Heart right ventricle (tissue), 16 donors: ENCODE data around the gene HORMAD1. TPM values are rescaled to one million over a fixed set of nuclear protein-coding genes. Genes with fewer than 3 reads are reported as not detected.
A peak's percentile ranks its signal among the peaks of the same experiment; 100 is the strongest.

ENCODE experiments used
- ATAC-seq, 8 donors: fragments of 200-7000 bp; cut with Tn5 transposase; one replicate each; pipeline ENCODE4 v1.9.1; 2020; ENCODE audit warnings: mild to moderate bottlenecking in 8 of 8, moderate library complexity in 8 of 8, moderate number of reproducible peaks in 1 of 8
- DNase-seq, 2 donors: peaks; one replicate each; pipeline ENCODE4 v3.0.0-alpha.2; 2020
- H3K27ac ChIP-seq, 10 donors: fragments of 200-600 bp; sonication (generic) in 2 of 10; one replicate each; pipeline versions ENCODE4 v1.5.0 to v1.8.0; 2020 to 2022; ENCODE audit warnings: mild to moderate bottlenecking in 3 of 10
- H3K27me3 ChIP-seq, 7 donors: fragments of 200-600 bp; one replicate each; pipeline ENCODE4 v1.8.0; 2021 to 2022; ENCODE audit warnings: mild to moderate bottlenecking in 2 of 7
- H3K36me3 ChIP-seq, 9 donors: fragments of 200-600 bp; sonication (generic) in 1 of 9; one replicate each; pipeline versions ENCODE4 v1.5.0 to v1.8.0; 2020 to 2022; ENCODE audit warnings: mild to moderate bottlenecking in 2 of 9
- H3K4me1 ChIP-seq, 9 donors: fragments of 200-600 bp; sonication (generic) in 1 of 9; one replicate each; pipeline versions ENCODE4 v1.5.0 to v1.8.0; 2020 to 2022; ENCODE audit warnings: mild to moderate bottlenecking in 4 of 9
- H3K4me3 ChIP-seq, 10 donors: fragments of 200-600 bp; sonication (generic) in 2 of 10; one replicate each; pipeline versions ENCODE4 v1.5.0 to v1.8.0; 2020 to 2022; ENCODE audit warnings: mild to moderate bottlenecking in 7 of 10, moderate library complexity in 2 of 10
- H3K9me3 ChIP-seq, 11 donors: fragments of 200-600 bp in 10 of 11; sonication (generic) in 2 of 11; one replicate each; pipeline versions ENCODE4 v1.5.0 to v1.8.0; 2013 to 2022; ENCODE audit warnings: mild to moderate bottlenecking in 2 of 11, control low read depth in 1 of 11, moderate library complexity in 1 of 11
- CTCF ChIP-seq, 9 donors: fragments of 200-600 bp; sonication (generic) in 2 of 9; IDR thresholded peaks; one replicate each; pipeline versions ENCODE4 v1.5.0 to v1.8.0; 2021 to 2022; ENCODE audit warnings: antibody characterized with exemption in 9 of 9, mild to moderate bottlenecking in 5 of 9, moderate library complexity in 1 of 9
- WGBS, 2 donors: extraction: QIAGEN DNeasy Blood & Tissue Kit; methylation state at CpG; one replicate each; pipeline ENCODE4 v1.1.7; 2013; ENCODE audit warnings: inconsistent platforms in 1 of 2; 5-methylcytosine and 5-hydroxymethylcytosine counted together
- intact Hi-C, 10 donors: fragments of 100-400 bp; cut with DNase I; formaldehyde crosslinking; loops; one replicate each; pipeline versions ENCODE4 v1.11.1 to v1.14.2; 2022
- polyA plus RNA-seq, 2 donors: library from polyadenylated mRNA; stranded (reverse); fragments of 200-250 nt; gene quantifications; one replicate each; pipeline ENCODE4 v1.2.3, GENCODE V29; 2013
- total RNA-seq, 10 donors: library from RNA; stranded (reverse); fragmentation: NEBNext Ultra II Directional in 3 of 10; extraction: Animal tissue kit (Norgen Biotek cat#: 25700) in 3 of 10; gene quantifications; one replicate each; pipeline versions ENCODE4 v1.2.1 to v1.2.4, GENCODE V29; 2021 to 2023
- donor health status: Arrhythmogenic right ventricular cardiomyopathy.
- donor health status: ischemic (EF 13 %, LVEDD 7.1; RV severe dilation, severe dysfunction).
- donor health status: healthy with polysubstance abuse.
- donor health status: DM: no; HTN: yes; CAD: no.
- donor health status: DM: no; HTN: no; CAD: no.
- donor health status: ischemic (EF 25% LVEDD 6.9; RV normal size, moderate dysfunction).
- donor health status: ischemic (EF 25% LVEDD 5.7; RV mildly dilated, moderate dysfunction).
- donor health status: healthy.
- donor health status: DM: yes; HTN: yes; CAD: no.
- donor health status: Ischemic cardiomyopathy.
- donor health status: ischemic (EF 35%, LVEDD 5.7; RV mildly dilated, moderate dysfunction).
- donor health status: nonischemic (EF 11% LVEDD 7.7; RV severe dilation, severe dysfunction).
- donor health status: DM: yes; HTN: yes; CAD: no.
- donor health status: PGD.
- donor health status: ischemic (EF 29% LVEDD 5.4; RV normal size, mild dysfunction).
- donor health status: nonischemic (EF 23%, LVEDD 6.1; RV moderate dilation, normal function).

Gene HORMAD1
- total and polyA plus RNA-seq, 12 donors: 0.23 to 0.33 TPM; not detected in 10

GRCh38 chr1:150708595-150708994 lies 12.1 kb downstream of the HORMAD1 start:
- no peak for TF ChIP-seq CTCF (IDR thresholded peaks at IDR 0.05)
- Histone ChIP-seq H3K27ac (no peak overlapping the region), H3K27me3 (no peaks in the 10 kb centered on the region), H3K4me3 (no peak overlapping the region), H3K36me3 (no peaks in the 10 kb centered on the region), H3K4me1 (no peaks in the 10 kb centered on the region), H3K9me3 (no peaks in the 10 kb centered on the region)
- WGBS, 2 donors: 96 to 97% methylated on average over 2 of the region's 2 CpGs
- ATAC-seq (no peak), DNase-seq (no peak)
- intact Hi-C loops: loop anchor here in 1 of 10 donors (10.0 kb wide), 1 partner anchor 216 kb away; the partner anchor contains the start of gene SETDB1

- TF ChIP-seq CTCF (IDR thresholded peaks at IDR 0.05): no peak
- no peak overlapping the region for H3K4me3 ChIP-seq
- DNase-seq: no peak
- intact Hi-C loops: loop anchor here in 1 of 10 donors (10.0 kb wide), 1 partner anchor 219 kb away; the partner anchor contains the start of gene SETDB1
- no peak for ATAC-seq
- H3K9me3 ChIP-seq: no peaks in the 10 kb centered on the region
- H3K36me3 ChIP-seq: no peaks in the 10 kb centered on the region
- H3K27ac ChIP-seq: no peak overlapping the region
- H3K4me1 ChIP-seq: no peaks in the 10 kb centered on the region
- no peaks in the 10 kb centered on the region for H3K27me3 ChIP-seq
- 68 to 84% methylated on average over 1 of the region's 1 CpG for whole genome bisulfite sequencing, 2 donors
These were observed 14.6 kb downstream of the HORMAD1 start for GRCh38 chr1:150706091-150706490.

- no peak for DNase-seq
- intact Hi-C loops: loop anchor here in 1 of 10 donors (10.0 kb wide), 1 partner anchor 221 kb away; the partner anchor contains the start of gene SETDB1
- Histone ChIP-seq H3K4me3 (no peak overlapping the region), H3K9me3 (no peaks in the 10 kb centered on the region), H3K27ac (no peak overlapping the region), H3K4me1 (no peaks in the 10 kb centered on the region), H3K36me3 (no peaks in the 10 kb centered on the region), H3K27me3 (no peaks in the 10 kb centered on the region)
- TF ChIP-seq CTCF (IDR thresholded peaks at IDR 0.05): no peak
- ATAC-seq: no peak
These were observed 17.3 kb downstream of the HORMAD1 start for GRCh38 chr1:150703427-150703826.

- TF ChIP-seq CTCF (IDR thresholded peaks at IDR 0.05): peak in 5 of 9 donors; percentile 11 to 55 (median 22)
- ATAC-seq (peak; percentile 100), DNase-seq (peak; percentile 80 to 97)
- peak within 1 kb of the TSS; percentile 48 to 79 (median 72) for H3K4me3 ChIP-seq
- intact Hi-C loops: loop anchor here in 5 of 10 donors (1.0 to 10.0 kb wide), 6 partner anchors 62 to 442 kb away; partner anchors contain the start of genes CA14 (in 1 of the 5) and ENSA (in 1 of the 5)
- H3K36me3 ChIP-seq: peaks cover 0 to 28% (median 15%) of the 10 kb centered on the region in 9 donors
- 2 to 3% methylated on average over 18 of the region's 18 CpGs for WGBS, 2 donors
- peak within 1 kb of the TSS in 9 of 10 donors; percentile 26 to 76 (median 68) for H3K27ac ChIP-seq
- H3K9me3 ChIP-seq: no peaks in the 10 kb centered on the region
- H3K4me1 ChIP-seq: peaks cover 0 to 26% (median 17%) of the 10 kb centered on the region in 9 donors
- no peaks in the 10 kb centered on the region for H3K27me3 ChIP-seq
These were observed 23.4 kb downstream of the HORMAD1 start, which contains the start of gene GOLPH3L for GRCh38 chr1:150696995-150697927. Gene GOLPH3L, minus strand, starts transcription at chr1:150697154. Its CDS starts 2,316 bp downstream, at chr1:150694838.
